ENCODE results near the gene MAPKBP1. TPM values are rescaled to one million over a fixed set of nuclear protein-coding genes. Genes with fewer than 3 reads are reported as not detected.
A peak's percentile ranks its signal among the peaks of the same experiment; 100 is the strongest.

Gene MAPKBP1
- total and polyA plus RNA-seq, 2 of the 8 experiments (the other 6 are each of a cell fraction or from before 2014, with no cell fraction given), result 4.3 to 11.3 TPM

- POLR2A ChIA-PET (ENCODE audit: partially characterized antibody), result interaction anchor here (3.6 to 5.2 kb wide), 2 partner anchors 8 to 15 kb away, joined by 14 to 24 read pairs; no protein-coding TSS in a partner anchor
- Histone ChIP-seq H3K56ac (replicated peaks; ENCODE audit: insufficient read length, low read depth, low read length) (no peak overlapping the region), H3K4me2 (ENCODE audit: insufficient read depth in 1 of 2, low read depth in 2 of 2, low read length in 2 of 2) (peak overlapping the region; percentile 93 to 99), H4K5ac (ENCODE audit: insufficient read length, low read depth, low read length) (no peak overlapping the region), H3K79me1 (ENCODE audit: low read depth, low read length) (no peaks in the 10 kb centered on the region), H2BK120ac (replicated peaks; ENCODE audit: low read depth, low read length) (no peak overlapping the region), H3K4me1 (replicated peaks in 1 of 4; ENCODE audit: control insufficient read depth in 3 of 4, insufficient read depth in 4 of 4, low read length in 3 of 4) (peaks cover 0 to 28% (median 10%) of the 10 kb centered on the region in 4 experiments; a peak in 6 of 7 replicates), H4K20me1 (replicated peaks in 1 of 2; ENCODE audit: control insufficient read depth in 1 of 2, insufficient read depth in 2 of 2, low read length in 2 of 2) (no peaks in the 10 kb centered on the region), H3K9me3 (ENCODE audit: insufficient read depth in 2 of 2, low read depth in 1 of 2, low read length in 1 of 2) (no peaks in the 10 kb centered on the region), H4K8ac (ENCODE audit: extremely low read depth, insufficient read depth, low read length) (no peak overlapping the region), H2BK15ac (ENCODE audit: low read length) (no peak overlapping the region; the same call in 1 of the 2 replicates), H3K23me2 (ENCODE audit: low read depth, low read length) (peaks cover 16% of the 10 kb centered on the region), H3K27me3 (replicated peaks in 1 of 4; ENCODE audit: control insufficient read depth in 3 of 4, extremely low read depth in 1 of 4, insufficient read depth in 3 of 4, low read length in 3 of 4) (no peaks in the 10 kb centered on the region), H2BK20ac (ENCODE audit: low read length) (no peak overlapping the region), H2BK12ac (ENCODE audit: low read depth, low read length) (no peak overlapping the region), H2BK5ac (ENCODE audit: low read depth, low read length) (no peak overlapping the region), H3K14ac (ENCODE audit: insufficient read length) (no peak overlapping the region), H3K27ac (ENCODE audit: low read depth, low read length) (no peak overlapping the region), H3K9ac (replicated peaks in 1 of 4; ENCODE audit: extremely low read depth in 1 of 4, low read depth in 3 of 4, low read length in 3 of 4) (peak overlapping the region in 1 of 4 experiments; percentile 40; a peak in 1 of 7 replicates), H2AK5ac (ENCODE audit: low read depth, low read length) (no peak overlapping the region; the same call in 1 of the 2 replicates), H3K4ac (replicated peaks; ENCODE audit: insufficient read length, low read depth, low read length) (no peak overlapping the region), H3K18ac (ENCODE audit: extremely low read depth, low read length) (no peak overlapping the region), H2AFZ (ENCODE audit: low read length) (no peak overlapping the region), H3K23ac (ENCODE audit: insufficient read length) (no peak overlapping the region), H4K91ac (replicated peaks; ENCODE audit: insufficient read length, low read length) (no peak overlapping the region), H3K4me3 (ENCODE audit: extremely low read depth in 1 of 4, insufficient read depth in 2 of 4, low read depth in 3 of 4, low read length in 4 of 4) (peak overlapping the region; percentile 71 to 78 (median 73); a peak in 6 of 8 replicates), H3K36me3 (ENCODE audit: control insufficient read depth in 2 of 4, insufficient read depth in 4 of 4, low read length in 3 of 4) (no peaks in the 10 kb centered on the region), H3K79me2 (ENCODE audit: control insufficient read depth in 1 of 2, insufficient read depth in 2 of 2, low read length in 2 of 2) (peaks cover 0 to 7% of the 10 kb centered on the region in 2 experiments; a peak in 2 of 4 replicates)
- WGBS, 2 experiments (ENCODE audit: extremely low coverage in 1 of 2, insufficient coverage in 1 of 2, insufficient read length in 1 of 2, insufficient replicate concordance in 2 of 2, low coverage in 1 of 2, low lambda C conversion rate in 2 of 2, missing lambda C conversion rate in 1 of 2), result 49% methylated on average over 2 of the region's 2 CpGs; no CpG with 5 or more reads in 1 of the 2 experiments
- CTCF ChIA-PET (ENCODE audit: partially characterized antibody), result interaction anchor here (0.7 to 9.3 kb wide), 9 partner anchors 8 to 195 kb away, joined by 3 to 283 read pairs (median 22); no protein-coding TSS in a partner anchor
- no peak for FAIRE-seq
- no peak for TF ChIP-seq BACH1 (IDR thresholded peaks at IDR 0.05; ENCODE audit: low read length)
- TF ChIP-seq POLR2A (IDR thresholded peaks at IDR 0.05; ENCODE audit: control extremely low read depth in 1 of 2, low read depth in 2 of 2, low read length in 2 of 2), result peak in 1 of 2 experiments; percentile 17; a peak in 1 of 3 replicates
- no peak for DNase-seq (ENCODE audit: low read depth in 1 of 2, low spot score in 2 of 2)
These were observed 1.4 kb downstream of the MAPKBP1 start for GRCh38 chr15:41775651-41776050.

Measured in H1 (cell line).